Mesothelial cell of epicardium (in vitro differentiated cells): ENCODE results near the gene MORN2. TPM values are rescaled to one million over a fixed set of nuclear protein-coding genes. Genes with fewer than 3 reads are reported as not detected.

Source experiments
- DNase-seq, 2 experiments: peaks; one replicate each; pipeline ENCODE4 v3.0.0; 2021; ENCODE audit warnings: low spot score in 2 of 2; ENCODE audit not compliant: unreplicated experiment in 2 of 2
- H3K27ac Mint-ChIP-seq: 2 replicates; pipeline ENCODE4 v1.8.0; 2021; ENCODE audit warnings: mixed read lengths
- H3K27me3 Mint-ChIP-seq: 2 replicates; pipeline ENCODE4 v1.8.0; 2021; ENCODE audit warnings: low read depth, mixed read lengths
- H3K36me3 Mint-ChIP-seq: 2 replicates; pipeline ENCODE4 v1.8.0; 2021; ENCODE audit warnings: mixed read lengths
- H3K4me1 Mint-ChIP-seq: 2 replicates; pipeline ENCODE4 v1.8.0; 2021; ENCODE audit warnings: mixed read lengths
- H3K4me3 Mint-ChIP-seq: 2 replicates; pipeline ENCODE4 v1.8.0; 2021; ENCODE audit warnings: mild to moderate bottlenecking, moderate library complexity, mixed read lengths
- H3K9me3 Mint-ChIP-seq: 2 replicates; pipeline ENCODE4 v1.8.0; 2021; ENCODE audit warnings: mixed read lengths
- CTCF ChIP-seq: fragments of 200-600 bp; sonication (generic); IDR thresholded peaks from one replicate; pipeline ENCODE4 v1.5.0; 2021; ENCODE audit warnings: antibody characterized with exemption; ENCODE audit not compliant: unreplicated experiment
- total RNA-seq: library from RNA; stranded (reverse); gene quantifications from 3 replicates; pipeline ENCODE4 v1.2.1, GENCODE V29; 2021

Gene MORN2
- total RNA-seq, 1 donor from 2014 or later: 9.2 TPM

GRCh38 chr2:38892819-38893218, 17.0 kb downstream of the MORN2 start:
- no peak for DNase-seq
- no peak for TF ChIP-seq CTCF
- H3K4me3 Mint-ChIP-seq: no peak overlapping the region
- H3K9me3 Mint-ChIP-seq: no peaks in the 10 kb centered on the region
- no peaks in the 10 kb centered on the region for H3K36me3 Mint-ChIP-seq
- H3K4me1 Mint-ChIP-seq: no peaks in the 10 kb centered on the region
- no peak overlapping the region for H3K27ac Mint-ChIP-seq
- no peaks in the 10 kb centered on the region for H3K27me3 Mint-ChIP-seq

GRCh38 chr2:38898256-38898655, 22.5 kb downstream of the MORN2 start:
- Mint-ChIP-seq H3K4me1 (no peaks in the 10 kb centered on the region), H3K9me3 (no peaks in the 10 kb centered on the region), H3K36me3 (no peaks in the 10 kb centered on the region), H3K27ac (no peak overlapping the region), H3K27me3 (no peaks in the 10 kb centered on the region), H3K4me3 (no peak overlapping the region)
- no peak for DNase-seq
- TF ChIP-seq CTCF: no peak

GRCh38 chr2:38900726-38901125, 24.9 kb downstream of the MORN2 start:
- no peaks in the 10 kb centered on the region for H3K27me3 Mint-ChIP-seq
- H3K9me3 Mint-ChIP-seq: no peaks in the 10 kb centered on the region
- no peak overlapping the region for H3K27ac Mint-ChIP-seq
- no peaks in the 10 kb centered on the region for H3K4me1 Mint-ChIP-seq
- TF ChIP-seq CTCF: no peak
- no peak overlapping the region for H3K4me3 Mint-ChIP-seq
- no peaks in the 10 kb centered on the region for H3K36me3 Mint-ChIP-seq
- DNase-seq: no peak

GRCh38 chr2:38905251-38905650, 29.5 kb downstream of the MORN2 start:
- Mint-ChIP-seq H3K9me3 (no peaks in the 10 kb centered on the region), H3K4me1 (no peaks in the 10 kb centered on the region), H3K4me3 (no peak overlapping the region), H3K27ac (no peak overlapping the region), H3K36me3 (no peaks in the 10 kb centered on the region), H3K27me3 (no peaks in the 10 kb centered on the region)
- DNase-seq: no peak
- TF ChIP-seq CTCF: no peak

GRCh38 chr2:38907242-38907641, 31.5 kb downstream of the MORN2 start:
- no peak overlapping the region for H3K4me3 Mint-ChIP-seq
- H3K27ac Mint-ChIP-seq: no peak overlapping the region
- no peak for DNase-seq
- no peaks in the 10 kb centered on the region for H3K9me3 Mint-ChIP-seq
- H3K4me1 Mint-ChIP-seq: peaks cover 2% of the 10 kb centered on the region
- no peaks in the 10 kb centered on the region for H3K36me3 Mint-ChIP-seq
- TF ChIP-seq CTCF: no peak
- no peaks in the 10 kb centered on the region for H3K27me3 Mint-ChIP-seq
